CD4-positive, alpha-beta T cell treated with Interferon gamma for 1 hour (primary cell): ENCODE results near the gene ADGRB2.

Experiments used
- DNase-seq: peaks from one replicate; pipeline ENCODE4 v3.0.0-alpha.2; 2020

Gene ADGRB2

DNA sequence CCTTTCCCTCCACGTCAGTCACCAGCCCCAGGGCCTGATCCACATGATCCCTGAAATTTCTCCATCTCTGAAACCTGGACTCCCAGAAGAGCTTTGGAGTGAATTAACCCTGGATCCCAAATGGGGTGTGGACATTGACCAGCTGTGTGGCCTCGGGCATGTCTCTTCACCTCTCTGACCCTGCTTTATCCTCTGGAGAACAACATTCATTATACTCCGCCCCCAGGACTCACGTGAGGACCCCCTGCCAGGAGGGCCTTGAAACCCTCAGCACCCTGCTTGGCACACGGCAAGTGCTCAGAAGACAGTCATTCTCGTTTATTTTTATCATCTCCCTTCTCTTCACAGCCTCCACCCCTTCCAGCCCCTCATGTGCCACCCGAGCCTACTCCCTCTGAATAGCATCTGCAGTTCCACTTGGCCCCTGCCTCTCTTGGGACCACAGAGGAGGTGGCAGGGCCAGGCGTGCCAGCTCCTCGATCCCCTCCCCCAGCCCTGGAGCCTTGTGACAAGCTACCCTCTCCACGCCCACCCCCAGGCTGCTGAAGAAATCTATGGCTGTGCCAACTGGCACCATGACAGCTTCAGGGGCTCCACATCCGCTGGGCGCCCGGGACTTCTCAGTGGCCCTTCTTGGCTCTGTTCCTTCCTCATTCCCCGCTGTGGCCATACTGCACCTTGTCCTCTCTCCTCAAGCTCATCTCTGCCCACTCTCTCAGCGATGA is 18.0 kb downstream of the ADGRB2 start:
- no peak for DNase-seq

GRCh38 chr1:31745096-31745945 is 18.8 kb downstream of the ADGRB2 start:
- DNase-seq: peak; percentile 41

GRCh38 chr1:31744165-31744888 is 19.8 kb downstream of the ADGRB2 start:
- peak; percentile 40 for DNase-seq

DNA sequence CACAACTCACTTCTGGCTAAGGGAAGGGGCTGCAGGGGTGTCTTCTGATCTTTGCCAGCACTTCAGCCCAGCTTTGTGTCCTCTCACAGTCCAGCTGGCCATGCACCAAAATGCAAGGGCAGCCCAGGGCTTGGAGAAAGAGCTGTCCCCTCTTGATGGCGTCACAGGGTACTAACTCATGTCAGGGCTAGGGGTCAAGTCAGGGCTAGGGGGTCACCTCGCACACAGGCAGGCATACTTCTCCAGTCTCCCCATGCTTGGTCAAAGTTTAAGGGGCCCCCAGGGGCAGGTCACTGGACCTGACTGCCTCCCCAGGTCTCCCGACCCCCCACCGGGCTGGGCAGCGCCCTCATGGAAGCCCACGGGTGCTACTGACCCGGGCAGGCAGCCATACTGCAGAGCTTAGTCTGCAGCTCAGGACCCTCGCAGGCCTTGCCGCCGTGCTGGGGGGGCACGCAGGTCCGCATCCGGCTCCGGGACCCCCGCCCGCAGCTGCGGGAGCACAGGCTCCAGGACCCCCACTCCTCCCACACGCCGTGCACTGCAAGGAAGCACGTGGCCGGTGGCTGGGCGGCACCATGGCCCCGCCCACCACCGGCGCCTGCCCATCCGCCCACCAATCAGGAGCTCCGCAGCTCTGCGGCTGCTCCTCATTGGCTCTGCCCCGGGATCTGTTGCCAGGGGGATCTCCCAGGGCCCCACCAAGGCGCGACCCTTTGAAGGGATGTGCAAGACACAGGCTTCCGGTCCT is 21.5 kb downstream of the ADGRB2 start:
- DNase-seq: no peak

- DNase-seq: peak; percentile 53
Measured at GRCh38 chr1:31739346-31739745, 24.8 kb downstream of the ADGRB2 start.

DNA sequence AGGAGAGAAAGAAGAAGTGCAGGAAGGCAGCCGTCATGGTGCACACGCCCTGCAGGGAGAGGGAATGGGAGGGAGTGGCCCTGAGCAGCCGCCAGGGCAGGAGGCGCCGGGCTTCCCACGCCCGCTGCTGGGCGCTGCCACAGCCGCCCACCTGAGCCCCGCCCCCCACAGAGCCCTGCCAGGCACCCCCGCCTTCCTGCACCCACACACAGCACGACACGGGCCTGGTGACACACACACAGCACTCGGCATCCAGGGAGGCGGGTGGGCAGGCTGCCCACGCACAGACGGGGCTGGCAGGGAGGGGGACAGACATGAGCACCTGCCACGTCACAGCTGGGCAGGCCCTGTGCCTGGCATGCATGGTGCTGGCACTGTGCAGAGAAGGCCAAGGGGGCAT is 27.5 kb downstream of the ADGRB2 start:
- no peak for DNase-seq

DNA sequence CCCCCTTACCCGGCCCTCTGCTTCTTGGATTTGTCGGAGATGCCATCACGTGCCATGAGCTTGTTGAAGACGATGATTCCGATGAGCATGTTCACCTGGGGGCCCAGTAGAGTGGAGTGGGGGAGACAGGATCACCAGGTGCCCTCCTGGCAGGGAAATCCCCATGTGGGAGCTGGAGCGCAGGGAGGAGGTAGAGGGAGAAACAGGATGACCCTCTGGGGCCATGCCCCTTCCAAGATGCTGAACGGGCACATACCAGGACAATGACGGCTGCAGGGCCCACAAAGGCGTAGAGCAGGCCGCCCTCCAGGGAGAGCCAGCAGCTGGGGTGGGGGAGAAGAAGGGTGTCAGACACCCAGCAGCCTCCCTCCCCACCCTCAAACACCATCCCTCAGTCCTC is 28.6 kb downstream of the ADGRB2 start:
- no peak for DNase-seq

GRCh38 chr1:31734582-31735107 is 29.5 kb downstream of the ADGRB2 start:
- DNase-seq: no peak

DNA sequence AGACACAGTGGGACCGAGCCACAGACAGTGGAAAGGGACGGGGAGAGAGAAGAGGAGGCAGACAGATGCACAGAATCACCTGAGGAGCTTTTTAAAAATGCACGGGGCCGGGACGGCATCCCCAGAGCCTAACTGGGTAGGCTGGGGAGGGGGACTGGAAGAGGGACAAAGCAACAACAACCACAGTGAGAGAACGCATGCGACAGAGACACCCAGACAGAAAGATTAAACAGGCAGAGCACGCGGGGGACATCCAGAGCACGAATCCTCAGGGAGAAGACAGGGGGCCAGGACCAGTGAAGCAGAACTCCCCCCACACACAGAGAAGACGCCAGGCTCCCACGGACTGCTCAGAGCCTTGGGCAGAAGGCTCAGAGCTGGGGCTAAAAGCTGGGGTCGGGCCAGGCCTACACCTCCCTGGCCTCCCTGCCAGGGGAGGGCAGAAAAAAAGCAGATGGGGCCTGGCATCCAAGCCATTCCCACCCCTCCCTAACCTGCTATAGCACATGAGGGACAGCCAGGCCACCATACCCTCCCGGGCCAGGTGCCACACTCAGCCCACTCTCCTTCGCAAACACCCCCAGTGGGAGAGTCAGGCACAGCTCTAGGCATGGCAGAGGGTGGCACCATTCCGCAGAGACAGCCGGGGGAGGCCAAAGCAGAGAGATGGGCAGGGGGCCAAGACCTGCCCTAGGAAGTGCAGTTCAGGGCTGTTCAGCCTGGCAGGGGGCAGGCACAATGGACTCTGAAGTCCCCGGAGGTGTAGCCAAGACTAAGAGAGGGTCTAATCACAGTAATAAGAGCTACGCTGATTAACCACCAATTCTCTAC is 30.5 kb downstream of the ADGRB2 start:
- DNase-seq: no peak

DNA sequence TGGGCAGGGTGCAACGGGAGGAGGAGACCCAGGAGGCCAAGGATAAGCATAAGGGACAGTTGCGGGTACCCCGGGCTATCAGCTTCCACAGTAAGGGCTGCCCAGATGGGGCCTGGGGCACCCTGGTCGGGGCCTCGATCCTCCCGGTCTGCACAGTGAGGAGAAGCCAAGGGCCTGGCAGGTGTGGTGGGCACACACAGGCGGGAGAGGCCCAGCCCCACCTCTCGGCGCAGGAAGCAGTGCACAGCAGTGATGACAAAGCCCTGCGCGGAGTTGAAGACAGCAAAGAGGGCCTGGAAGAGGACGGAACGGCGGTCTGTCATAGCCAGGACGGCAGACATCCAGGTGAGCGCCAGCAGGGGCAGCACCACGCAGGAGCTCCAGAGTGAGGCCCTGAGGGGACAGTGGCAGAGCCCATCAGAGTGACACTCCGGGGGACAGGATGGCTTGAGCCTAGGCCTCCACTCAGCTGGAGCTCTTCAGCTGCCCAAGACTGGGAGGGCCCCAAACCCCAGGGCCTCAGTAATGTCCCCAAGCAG is 31.3 kb downstream of the ADGRB2 start:
- DNase-seq: no peak

DNA sequence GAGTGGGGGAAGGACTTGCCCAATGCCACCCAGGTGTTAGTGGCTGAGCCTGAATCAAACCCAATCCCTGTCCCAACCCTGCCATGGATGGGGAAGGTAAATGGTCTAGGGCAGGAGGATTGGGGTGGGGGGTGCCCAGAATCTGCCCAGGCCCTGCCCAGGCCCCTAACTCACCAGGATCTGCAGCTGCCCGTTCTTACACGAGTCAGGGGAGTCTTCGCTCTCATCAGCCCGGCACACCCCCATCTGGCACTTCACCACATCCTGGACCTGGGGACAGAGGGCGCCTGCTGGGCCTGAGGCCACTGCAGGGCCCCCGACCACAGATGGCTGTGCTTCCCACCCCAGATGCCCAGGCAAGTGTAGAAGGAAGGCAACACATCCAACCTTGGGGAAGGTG is 31.8 kb downstream of the ADGRB2 start:
- no peak for DNase-seq

- no peak for DNase-seq
Measured at GRCh38 chr1:31731049-31731565, 33.0 kb downstream of the ADGRB2 start.

- no peak for DNase-seq
Measured at GRCh38 chr1:31730336-31731048, 33.6 kb downstream of the ADGRB2 start.

DNA sequence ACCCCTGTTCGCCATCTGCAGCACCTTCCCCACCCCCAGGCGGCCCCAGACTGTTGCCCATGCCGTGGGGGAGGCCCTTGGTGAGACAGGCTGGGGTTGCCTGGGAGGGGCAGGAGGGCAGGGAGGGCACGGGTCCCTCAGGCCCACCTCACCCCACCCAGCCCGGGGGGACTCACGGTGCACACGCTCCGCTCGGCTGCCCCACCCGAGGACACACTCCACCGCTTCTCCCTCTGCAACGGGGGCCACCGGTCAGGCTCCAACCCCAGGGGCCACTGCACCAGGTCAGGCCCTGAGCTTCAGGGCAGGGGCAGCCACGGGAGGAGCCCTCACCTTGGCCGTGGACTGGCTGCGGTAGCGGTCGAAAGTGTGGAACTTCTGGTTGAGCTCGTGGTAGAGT is 36.3 kb downstream of the ADGRB2 start:
- no peak for DNase-seq

DNA sequence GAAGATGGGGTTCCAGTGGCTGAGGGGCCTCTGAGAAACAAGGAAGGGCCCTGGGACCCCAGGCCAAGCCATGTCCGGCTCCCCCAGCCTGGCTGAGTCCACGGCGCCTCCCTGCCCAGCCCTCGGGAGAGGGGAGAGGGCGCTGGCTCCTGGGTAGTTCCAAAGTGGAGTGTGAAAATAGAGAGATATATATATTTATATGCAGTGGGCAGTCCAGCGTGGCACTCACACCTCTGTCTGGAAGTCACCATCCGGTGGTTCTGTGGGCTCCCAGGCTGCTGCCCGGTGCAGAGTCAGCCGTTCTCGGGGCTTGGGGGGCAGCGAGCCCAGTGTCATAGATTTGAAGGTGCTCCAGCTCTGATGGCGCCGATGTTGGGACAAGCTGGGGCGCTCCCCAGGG is 36.9 kb downstream of the ADGRB2 start:
- DNase-seq: no peak

DNA sequence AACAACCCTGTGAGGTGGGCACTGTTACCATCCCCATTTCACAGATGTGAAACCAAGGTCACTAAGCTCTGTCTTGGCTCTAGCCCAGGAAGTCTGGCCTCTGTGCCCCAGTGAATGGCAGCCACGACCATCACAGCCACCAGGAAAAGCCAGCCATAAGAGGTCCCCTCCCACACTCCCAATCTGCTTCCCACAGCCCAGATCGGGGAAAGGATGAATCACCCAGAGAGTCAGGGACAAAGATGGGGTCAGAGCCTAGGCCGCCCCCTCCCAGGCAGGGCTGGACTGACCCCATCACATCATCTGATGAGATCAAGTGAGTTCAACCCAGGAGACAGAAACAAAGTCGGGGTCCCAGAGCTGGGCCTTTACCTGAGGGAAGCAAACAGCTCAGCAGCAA is 37.4 kb downstream of the ADGRB2 start:
- no peak for DNase-seq

- no peak for DNase-seq
Measured at GRCh38 chr1:31725777-31726535, 38.2 kb downstream of the ADGRB2 start.

DNA sequence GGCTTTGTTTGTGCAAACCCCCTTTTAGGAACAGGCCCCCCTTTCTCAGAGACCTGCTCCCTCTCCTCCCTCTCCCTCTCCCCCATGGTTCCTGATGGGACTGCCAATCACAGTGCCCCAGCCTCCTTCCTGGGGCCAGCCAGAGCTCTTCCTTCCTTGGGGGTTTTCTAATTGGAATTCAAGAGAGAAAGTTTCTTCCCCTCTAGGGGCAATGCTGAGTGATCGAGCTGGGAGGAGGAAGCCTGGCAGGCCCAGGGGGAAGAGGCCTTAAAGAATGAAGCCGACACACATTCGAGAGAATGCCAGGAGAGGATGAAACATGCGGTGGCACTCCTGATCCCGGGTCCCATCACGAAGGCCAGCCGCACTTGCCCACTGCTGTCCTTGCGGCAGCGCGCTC is 39.0 kb downstream of the ADGRB2 start:
- DNase-seq: no peak

DNA sequence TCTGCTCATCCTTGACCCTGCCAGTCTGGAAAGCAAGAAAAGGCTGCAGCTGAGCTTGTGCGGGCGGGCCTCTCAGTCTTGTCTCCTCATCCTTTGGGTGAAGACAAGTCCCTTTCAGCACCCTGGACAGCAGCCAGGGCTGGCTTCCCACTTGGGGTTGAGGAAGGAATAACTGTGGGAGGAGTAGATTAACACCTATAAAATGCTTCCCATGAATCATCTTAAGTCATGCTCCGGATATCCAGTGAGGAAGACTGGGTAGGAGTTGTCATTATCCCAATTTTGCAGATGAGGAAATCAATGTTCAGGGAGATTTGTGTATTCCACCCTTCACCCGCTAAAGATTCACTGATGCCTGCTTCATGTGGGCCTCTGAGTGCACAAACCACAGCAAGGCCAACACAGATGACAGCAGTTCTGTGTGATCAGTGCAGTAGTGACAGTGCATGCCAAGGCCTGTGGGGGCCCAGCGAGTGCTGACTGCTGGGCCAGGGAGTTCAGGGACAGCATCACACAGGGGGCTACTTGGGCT is 40.2 kb downstream of the ADGRB2 start:
- DNase-seq: no peak
